Mammary epithelial cell (primary cell): ENCODE measurements around the gene DOCK1.

Experiments
- CTCF ChIP-seq, 2 donors: IDR thresholded peaks in 1 of 2; conservative IDR thresholded peaks in 1 of 2; 2 replicates each; pipeline ENCODE4 v1.5.1; 2011 to 2012; ENCODE audit warnings: inconsistent platforms in 2 of 2, low read length in 2 of 2, mild to moderate bottlenecking in 2 of 2, control low read depth in 1 of 2, low read depth in 1 of 2; ENCODE audit not compliant: insufficient read depth in 1 of 2; ENCODE audit errors: extremely low read depth in 1 of 2
- EZH2 ChIP-seq: IDR thresholded peaks from 2 replicates; pipeline ENCODE4 v1.6.1; 2012; ENCODE audit warnings: low read length, inconsistent platforms, borderline replicate concordance

GRCh38 chr10:126948355-126949160, 43.3 kb downstream of the DOCK1 start:
- TF ChIP-seq CTCF (conservative IDR thresholded peaks at IDR 0.05 in 1 of 2, IDR thresholded peaks at IDR 0.05 in 1 of 2; ENCODE audit: extremely low read depth in 1 of 2, insufficient read depth in 1 of 2, low read depth in 1 of 2, low read length in 2 of 2) (no peak), EZH2 (no peak)
